Lower leg skin (tissue), 3 donors: ENCODE measurements around the gene SMG6.

Experiments
- POLR2A ChIP-seq, 2 donors: fragments of 450-650 bp; IDR thresholded peaks; one replicate each; pipeline ENCODE4 v1.6.1; 2016 to 2017; ENCODE audit warnings: antibody characterized with exemption in 2 of 2, mild to moderate bottlenecking in 1 of 2, moderate library complexity in 1 of 2
- TF ChIP-seq, protein P1 (sequence below), 3 donors: fragments of 450-650 bp; IDR thresholded peaks; one replicate each; pipeline ENCODE4 v1.5.1; 2016; ENCODE audit warnings: antibody characterized with exemption in 3 of 3, mild to moderate bottlenecking in 3 of 3, moderate library complexity in 2 of 3

DNA sequence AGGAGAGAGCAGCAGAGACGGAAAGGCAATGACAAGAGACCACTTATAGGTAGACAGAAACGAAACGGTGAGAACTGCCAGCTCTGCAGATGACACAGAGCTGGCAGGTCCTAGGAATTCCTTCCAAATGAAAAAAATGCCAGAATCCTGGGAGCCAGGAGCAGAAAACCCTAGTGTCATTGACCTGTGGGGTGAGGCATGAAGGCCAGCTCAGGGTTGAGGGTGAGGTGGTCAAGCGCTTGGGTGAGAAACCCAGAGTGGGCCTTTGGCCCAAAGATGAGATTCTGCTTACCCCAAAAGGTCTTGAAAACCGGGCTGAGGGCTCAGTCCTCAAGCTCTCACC, 239.5 kb downstream of the SMG6 start:
- TF ChIP-seq, protein P1, sequence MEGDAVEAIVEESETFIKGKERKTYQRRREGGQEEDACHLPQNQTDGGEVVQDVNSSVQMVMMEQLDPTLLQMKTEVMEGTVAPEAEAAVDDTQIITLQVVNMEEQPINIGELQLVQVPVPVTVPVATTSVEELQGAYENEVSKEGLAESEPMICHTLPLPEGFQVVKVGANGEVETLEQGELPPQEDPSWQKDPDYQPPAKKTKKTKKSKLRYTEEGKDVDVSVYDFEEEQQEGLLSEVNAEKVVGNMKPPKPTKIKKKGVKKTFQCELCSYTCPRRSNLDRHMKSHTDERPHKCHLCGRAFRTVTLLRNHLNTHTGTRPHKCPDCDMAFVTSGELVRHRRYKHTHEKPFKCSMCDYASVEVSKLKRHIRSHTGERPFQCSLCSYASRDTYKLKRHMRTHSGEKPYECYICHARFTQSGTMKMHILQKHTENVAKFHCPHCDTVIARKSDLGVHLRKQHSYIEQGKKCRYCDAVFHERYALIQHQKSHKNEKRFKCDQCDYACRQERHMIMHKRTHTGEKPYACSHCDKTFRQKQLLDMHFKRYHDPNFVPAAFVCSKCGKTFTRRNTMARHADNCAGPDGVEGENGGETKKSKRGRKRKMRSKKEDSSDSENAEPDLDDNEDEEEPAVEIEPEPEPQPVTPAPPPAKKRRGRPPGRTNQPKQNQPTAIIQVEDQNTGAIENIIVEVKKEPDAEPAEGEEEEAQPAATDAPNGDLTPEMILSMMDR (IDR thresholded peaks at IDR 0.05) = no peak
- no peak for TF ChIP-seq POLR2A (IDR thresholded peaks at IDR 0.05)
